ENCODE results near the gene NCOA1.

DNA sequence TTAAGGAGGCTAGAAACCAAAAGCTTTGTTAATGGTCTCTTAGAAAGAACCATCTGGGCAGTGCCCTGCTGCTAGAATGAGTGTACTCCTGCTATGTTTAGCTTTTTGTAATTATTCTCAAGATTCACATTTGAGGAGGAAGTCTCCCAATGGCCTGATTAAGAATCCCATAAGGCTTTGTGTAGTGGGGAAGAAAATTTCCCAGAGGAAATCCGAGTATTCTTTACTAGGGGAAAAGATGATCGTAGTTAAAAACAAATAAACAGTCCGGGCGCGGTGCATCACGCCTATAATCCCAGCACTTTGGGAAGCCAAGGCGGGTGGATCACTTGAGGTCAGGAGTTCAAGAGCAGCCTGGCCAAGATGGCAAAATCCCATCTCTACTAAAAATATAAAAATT lies 184.3 kb downstream of the NCOA1 start:
- no peak for TF ChIP-seq EZH2 (IDR thresholded peaks at IDR 0.05; ENCODE audit: borderline replicate concordance, low read depth, low read length, poor library complexity, severe bottlenecking)
- TF ChIP-seq, protein P1, sequence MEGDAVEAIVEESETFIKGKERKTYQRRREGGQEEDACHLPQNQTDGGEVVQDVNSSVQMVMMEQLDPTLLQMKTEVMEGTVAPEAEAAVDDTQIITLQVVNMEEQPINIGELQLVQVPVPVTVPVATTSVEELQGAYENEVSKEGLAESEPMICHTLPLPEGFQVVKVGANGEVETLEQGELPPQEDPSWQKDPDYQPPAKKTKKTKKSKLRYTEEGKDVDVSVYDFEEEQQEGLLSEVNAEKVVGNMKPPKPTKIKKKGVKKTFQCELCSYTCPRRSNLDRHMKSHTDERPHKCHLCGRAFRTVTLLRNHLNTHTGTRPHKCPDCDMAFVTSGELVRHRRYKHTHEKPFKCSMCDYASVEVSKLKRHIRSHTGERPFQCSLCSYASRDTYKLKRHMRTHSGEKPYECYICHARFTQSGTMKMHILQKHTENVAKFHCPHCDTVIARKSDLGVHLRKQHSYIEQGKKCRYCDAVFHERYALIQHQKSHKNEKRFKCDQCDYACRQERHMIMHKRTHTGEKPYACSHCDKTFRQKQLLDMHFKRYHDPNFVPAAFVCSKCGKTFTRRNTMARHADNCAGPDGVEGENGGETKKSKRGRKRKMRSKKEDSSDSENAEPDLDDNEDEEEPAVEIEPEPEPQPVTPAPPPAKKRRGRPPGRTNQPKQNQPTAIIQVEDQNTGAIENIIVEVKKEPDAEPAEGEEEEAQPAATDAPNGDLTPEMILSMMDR (conservative IDR thresholded peaks at IDR 0.05; ENCODE audit: low read depth, low read length) = no peak

Data from A673 (cell line).